Central memory CD4-positive, alpha-beta T cell (primary cell): ENCODE data around the gene PI4K2A.
"Not testable (repeated sequence)": the region's sequence is repeated elsewhere in the genome, so short reads cannot be mapped to it uniquely, and the experiment has no call there.

Experiments used
- DNase-seq: peaks from one replicate; pipeline ENCODE4 v3.0.0; 2022

Gene PI4K2A

DNA sequence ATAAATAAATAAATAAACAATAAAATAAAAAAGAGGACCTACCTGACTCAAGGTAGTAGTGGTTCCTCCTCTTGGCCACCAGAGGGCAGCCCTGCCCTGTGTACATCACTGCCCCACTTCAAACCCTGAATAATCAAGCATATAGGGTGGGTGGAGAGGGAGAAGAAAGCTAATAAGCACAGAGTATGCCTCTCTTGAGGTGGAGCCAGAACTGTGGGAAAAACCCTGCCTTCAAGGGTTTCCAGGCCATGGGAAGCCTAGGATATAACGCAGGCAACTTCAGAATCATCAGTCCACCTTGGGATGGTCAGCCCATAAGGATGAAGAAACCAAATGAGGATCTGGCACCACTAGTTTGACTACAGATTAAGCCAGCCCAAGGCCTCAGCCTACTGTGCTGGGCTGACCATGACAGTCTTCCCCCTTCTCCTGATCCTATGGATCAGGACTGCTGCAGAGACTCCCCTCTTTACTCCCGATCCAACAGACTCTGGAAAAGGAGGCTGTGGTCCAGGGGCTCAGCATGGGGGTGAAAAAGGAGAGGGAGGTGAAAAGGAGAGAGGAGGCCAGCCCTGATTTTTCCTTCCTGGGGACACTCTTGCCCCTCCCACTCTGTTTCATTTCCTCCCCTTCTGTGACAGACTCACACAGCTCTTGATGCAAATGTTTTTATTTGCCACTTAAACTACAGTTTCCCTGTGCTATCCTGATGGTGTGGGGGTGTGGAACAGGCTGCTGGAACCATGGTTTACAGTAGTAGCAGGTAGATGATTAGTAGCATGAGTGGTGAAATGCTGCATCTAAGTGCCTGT lies 36.5 kb downstream of the PI4K2A start:
- DNase-seq: peak; percentile 53

DNA sequence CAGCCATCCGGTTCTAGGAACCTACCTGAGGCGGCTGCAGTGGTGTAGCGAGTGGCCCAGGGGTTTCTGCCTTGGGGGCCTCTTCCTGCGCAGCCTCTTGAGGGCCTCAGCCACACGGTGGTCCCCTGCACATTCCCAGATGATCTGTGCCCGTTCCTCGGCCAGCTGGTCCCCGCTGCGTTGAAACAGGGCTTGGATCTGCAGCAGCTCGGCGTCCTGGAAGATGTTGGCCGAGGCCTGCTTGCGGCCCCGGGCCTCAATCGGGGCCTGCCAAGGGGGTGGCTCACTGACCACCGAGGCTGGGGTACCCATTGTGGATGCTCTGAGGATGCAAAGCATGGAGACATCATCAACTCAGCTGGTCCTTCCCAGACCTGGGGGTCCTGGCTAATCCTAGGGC lies 39.1 kb downstream of the PI4K2A start:
- no peak for DNase-seq

GRCh38 chr10:97682042-97682441 lies 41.6 kb downstream of the PI4K2A start:
- DNase-seq: no peak

DNA sequence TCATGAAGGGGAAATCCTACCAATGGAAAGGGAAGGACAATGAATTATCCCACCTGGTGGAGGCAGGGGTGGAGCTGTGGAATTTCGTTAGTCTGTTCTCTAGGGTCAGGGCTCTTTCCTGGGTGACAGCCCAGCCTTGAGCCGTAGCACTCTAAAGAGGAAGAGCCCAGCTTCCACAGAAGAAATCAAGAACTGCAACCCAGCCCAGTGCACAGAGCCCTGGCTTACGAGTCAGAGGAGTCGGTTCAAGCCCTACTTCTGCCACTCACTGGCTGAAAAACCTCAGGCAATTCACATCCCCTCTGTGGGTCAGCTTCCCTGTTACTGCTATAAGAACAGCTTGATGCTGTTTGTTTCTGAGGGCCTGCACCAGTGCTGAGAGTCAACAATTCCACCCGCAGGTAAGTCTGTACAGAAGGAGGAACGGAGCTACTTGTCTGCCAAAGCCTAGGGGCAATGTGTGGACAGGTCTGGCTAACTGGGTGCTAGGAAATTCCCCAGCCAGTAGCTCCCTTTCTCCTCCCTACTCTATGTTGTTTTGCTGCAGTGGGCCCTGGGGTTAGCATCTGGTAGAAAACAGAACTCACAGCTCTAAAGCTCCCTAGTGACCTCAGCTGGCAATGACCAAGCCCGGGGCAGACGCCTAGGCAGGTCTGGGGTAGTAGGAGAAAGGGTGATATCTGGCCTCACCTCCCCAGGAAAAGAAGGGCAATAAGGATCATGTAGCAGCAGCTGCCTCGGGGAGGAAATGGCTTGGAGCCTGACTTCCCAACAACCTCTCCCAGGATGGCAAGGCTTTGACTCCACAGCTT lies 43.3 kb downstream of the PI4K2A start:
- DNase-seq: no peak

GRCh38 chr10:97684368-97684713 lies 43.9 kb downstream of the PI4K2A start:
- DNase-seq: not testable (repeated sequence)

- no peak for DNase-seq
These were observed 44.5 kb downstream of the PI4K2A start for GRCh38 chr10:97684866-97685394.

DNA sequence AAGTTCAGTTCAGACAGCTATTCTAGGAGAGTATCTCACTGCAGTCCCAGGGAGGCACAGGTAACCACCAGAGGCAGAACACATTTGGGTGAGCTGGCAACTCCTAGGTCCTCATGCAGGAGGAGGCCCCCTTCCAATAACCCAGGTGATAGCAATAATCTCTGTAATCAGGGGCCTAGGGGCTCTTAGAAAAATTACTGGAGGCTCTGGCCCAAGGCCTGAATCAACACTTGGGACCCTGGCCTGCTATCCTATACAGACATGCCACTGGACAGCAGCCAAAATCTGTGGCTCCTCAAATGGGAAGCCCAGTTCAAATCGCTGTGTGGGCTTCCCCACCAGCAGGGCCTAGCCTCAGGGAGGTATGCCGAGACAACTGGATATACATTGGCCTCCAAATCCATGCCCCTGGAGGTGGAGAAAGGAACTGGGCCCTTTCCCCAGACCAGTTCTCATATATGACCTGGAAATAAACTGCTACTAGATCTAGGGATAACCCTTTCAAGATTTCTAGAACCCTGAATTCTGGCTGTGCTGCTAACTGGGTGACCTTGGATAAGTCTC lies 45.0 kb downstream of the PI4K2A start:
- no peak for DNase-seq

GRCh38 chr10:97686301-97686961 lies 46.0 kb downstream of the PI4K2A start:
- no peak for DNase-seq

DNA sequence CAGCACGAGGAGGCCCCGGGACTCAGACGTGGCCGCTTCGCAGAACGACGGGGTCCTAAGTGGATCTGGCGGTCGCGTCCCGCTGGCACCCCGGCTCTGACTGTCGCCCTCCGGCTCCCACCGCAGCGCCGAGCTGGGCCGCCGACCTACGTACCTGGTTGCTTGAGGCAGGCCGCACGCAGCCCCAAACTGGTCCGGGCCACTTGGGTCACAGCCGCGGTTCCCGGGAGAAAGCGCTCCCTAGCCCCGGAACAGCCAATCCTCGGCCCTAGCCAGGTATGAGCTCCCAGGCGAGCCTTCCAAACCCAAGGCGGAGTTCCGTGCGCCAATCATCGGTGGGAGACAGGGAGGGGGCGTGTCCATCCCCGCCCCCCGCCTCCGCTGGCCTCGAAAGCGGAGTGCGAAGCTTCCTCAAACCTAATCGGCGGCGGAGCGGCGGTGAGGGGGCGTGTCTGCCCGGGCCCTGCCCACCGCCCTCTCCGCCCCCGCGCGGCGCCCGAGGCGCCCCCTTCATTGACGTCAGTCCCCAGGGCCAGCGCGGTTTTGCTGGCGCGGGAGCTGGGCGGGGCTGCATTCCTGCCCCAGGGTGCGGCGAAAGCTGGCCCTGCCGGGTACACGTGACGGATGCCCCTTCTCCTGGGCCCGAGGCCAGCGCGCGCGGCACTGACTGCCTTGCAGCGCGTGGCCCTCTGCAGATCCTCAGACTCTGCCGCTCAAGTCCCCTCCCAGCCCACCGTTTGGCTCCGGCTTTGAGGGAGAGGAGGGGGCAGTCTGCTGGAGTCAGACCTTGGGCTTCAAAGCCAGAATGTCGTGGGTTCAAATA lies 46.7 kb downstream of the PI4K2A start, which contains the start of gene AVPI1:
TSS of gene AVPI1 (minus strand) at position 280 of the 823 bp plus-strand sequence. CDS start 7,336 bp downstream, outside the sequence.
- DNase-seq: peak; percentile 97

- DNase-seq: no peak
These were observed 47.6 kb downstream of the PI4K2A start for GRCh38 chr10:97687785-97688781.

DNA sequence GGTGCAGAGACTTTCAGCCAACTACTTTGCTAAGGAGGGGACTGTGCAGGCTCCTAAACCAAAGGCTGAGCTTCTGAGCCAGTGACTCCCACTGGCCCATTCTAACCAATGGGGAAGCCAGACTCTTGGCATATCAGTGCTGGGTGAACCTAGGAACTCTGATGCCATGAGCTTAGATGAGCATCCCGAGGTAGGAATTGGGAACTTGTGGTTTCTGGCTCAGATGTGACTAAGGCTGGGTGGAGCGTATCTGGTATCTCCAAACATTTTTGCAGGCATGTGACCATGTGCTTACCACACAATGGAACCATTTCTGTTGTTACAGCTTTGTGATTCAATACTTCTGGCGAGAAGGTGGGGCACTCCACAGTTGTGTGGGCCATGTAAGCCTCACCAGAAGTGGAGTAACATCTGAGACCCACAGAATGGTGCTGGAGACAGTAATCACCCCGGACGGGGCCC lies 49.1 kb downstream of the PI4K2A start:
- DNase-seq: no peak

DNA sequence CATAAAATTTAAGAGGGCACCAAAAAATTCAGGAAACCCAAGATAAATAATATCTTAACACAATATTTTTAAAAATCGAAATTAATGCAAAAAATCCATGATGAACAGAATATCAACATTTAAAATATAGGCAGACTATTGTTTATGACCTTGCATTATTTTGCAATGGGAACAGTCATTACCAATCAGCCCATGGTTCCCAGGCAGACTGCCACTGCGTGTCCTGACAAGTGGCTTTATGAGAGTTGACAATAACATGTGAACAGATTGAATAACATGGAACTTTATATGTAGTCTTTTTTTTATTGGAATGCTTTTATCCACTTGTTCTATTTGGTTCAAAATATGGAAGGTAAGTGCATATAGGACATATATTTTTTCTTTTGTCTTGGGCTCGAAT lies 49.7 kb downstream of the PI4K2A start:
- DNase-seq: no peak

- DNase-seq: not testable (repeated sequence)
These were observed 57.7 kb downstream of the PI4K2A start for GRCh38 chr10:97698072-97698655.

DNA sequence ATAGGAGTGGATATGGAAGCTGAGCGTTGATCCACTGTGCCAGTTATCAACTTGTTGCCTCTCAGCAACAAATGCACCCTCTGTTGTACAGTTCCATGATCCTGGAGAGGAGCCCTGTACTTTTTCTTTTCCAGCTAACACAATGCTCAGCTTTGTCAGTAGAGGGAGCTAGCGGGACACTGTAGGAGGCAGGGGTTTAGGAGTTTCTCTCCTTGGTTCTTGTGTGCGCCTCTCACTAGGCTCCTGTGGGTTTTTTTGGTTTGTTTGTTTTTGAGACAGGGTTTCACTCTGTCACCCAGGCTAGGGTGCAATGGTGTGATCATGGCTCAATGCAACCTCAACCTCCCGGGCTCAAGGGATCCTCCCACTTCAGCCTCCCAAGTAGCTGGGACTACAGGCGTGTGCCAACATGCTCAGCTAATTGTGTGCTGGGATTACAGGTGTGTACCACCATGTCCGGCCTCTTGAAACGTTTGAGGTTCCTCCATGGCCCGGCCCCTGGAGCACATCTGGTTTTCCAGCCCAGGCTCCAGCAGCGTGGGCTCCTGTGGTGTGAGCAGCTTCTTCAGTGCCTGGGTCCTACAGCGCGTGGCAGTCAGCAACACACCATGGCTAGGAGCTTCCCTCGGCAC lies 61.1 kb downstream of the PI4K2A start:
- DNase-seq: peak; percentile 55

- DNase-seq: no peak
These were observed 63.1 kb downstream of the PI4K2A start for GRCh38 chr10:97703398-97704067.

DNA sequence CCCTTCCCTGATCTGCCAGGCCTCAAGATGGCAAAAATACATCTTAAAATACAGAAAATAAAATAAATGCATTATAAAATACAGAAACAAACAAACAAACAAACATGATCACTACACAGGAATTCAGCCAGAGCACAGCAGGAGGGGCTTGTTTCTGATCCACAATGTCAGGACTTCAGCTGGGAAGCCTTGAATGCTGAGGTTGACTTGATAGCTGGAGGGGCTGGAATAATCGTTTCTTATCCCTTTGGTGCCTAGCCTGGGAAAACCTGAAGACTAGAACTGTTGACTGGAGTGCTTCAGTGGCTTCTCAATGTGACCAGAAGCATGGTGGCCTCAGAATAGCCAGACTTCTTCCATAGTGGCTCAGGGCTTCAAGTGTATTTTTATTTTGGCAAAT lies 63.9 kb downstream of the PI4K2A start:
- DNase-seq: no peak

DNA sequence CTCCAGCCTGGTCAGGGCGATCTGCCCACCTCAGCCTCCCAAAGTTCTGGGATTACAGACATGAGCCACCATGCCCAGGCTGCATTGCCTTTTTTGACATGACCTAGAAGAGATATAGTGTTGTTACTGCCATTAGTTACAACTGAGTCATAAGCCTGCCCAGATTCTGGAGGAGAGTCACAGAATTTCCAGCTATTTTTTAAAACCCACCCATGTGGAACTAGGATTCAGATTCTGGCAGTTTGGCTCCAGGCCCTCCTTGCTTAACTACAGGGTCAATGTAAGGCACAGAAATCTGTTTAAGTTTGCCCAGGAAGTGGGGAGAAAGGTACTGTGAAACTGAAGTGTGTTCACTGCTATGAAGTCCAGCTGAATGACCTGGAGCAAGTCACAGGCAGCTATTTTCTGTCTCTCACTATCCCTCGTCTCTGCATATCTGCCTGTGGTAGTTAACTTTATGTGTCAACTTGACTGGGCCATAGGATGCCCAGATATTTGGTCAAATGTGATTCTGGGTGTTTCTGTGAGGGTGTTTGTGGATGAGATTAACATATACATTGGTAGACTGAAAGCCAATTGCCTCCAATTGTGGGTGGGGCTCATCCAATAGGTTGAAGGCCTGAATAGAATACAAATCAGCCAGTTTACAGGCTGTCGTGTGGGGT lies 64.7 kb downstream of the PI4K2A start:
- no peak for DNase-seq

DNA sequence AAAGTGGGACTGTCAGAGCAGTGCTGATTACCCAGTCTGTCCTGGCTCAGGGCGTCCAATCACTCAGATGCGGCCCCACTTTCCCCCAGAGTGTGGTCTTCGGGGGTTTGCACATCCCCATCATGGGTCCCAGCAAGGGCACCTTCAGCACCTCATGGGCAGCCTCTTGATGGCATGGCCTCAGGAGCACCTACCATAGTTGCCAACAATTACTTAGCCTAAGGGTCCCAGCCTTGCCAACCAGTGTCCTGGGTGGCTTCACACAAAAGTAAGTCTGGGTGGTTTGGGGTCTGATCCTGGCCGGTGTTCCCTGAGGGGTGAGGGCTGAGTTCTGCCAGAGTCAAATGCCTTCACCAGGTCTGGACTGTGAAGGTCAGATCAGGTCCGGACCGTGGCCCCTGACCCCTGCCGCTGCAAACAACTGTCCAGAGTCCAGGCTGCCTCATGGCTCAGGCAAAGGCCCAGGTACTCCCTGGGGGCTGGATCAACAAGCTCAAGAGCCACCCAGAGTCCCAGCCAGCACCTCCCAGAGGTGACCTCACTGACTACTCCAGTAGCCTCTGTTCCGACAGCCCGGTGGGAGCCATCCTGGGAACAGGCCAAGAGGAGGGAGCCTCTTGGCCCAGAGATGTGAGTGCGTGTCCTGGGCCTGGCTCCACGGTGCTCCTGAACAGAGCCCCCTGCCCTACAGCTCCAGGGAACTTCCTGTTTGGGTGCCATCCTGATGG lies 66.8 kb downstream of the PI4K2A start:
- DNase-seq: no peak
